BJ (cell line): Measurements from ENCODE around the gene GSTM3. TPM values are rescaled to one million over a fixed set of nuclear protein-coding genes. Genes with fewer than 3 reads are reported as not detected.

ENCODE experiments used
- CTCF ChIA-PET: fragments of 350-600 bp; formaldehyde crosslinking; extraction: SDS; loops from one replicate; lab custom pipeline; 2021; ENCODE audit warnings: antibody characterized with exemption, inconsistent platforms; lab: Yijun Ruan, JAX
- POLR2A ChIA-PET: fragments of 300-600 bp; sonication (Branson Sonifier 250); formaldehyde crosslinking; extraction: SDS; loops from one replicate; lab custom pipeline; 2021; ENCODE audit warnings: antibody characterized with exemption; lab: Charles Lee
- DNase-seq: peaks from one replicate; pipeline ENCODE4 v3.0.0-alpha.2; 2011; ENCODE audit warnings: low read depth
- H3K27me3 ChIP-seq: 2 replicates; pipeline ENCODE4 v1.6.0; 2011; ENCODE audit warnings: low read length; ENCODE audit not compliant: control insufficient read depth, insufficient read depth
- H3K36me3 ChIP-seq: 2 replicates; pipeline ENCODE4 v1.5.1; 2011; ENCODE audit warnings: low read length; ENCODE audit not compliant: control insufficient read depth, insufficient read depth
- H3K4me3 ChIP-seq: 2 replicates; pipeline ENCODE4 v1.5.1; 2011; ENCODE audit warnings: low read depth, mild to moderate bottlenecking, control low read depth, low read length
- polyA plus RNA-seq: library from polyadenylated mRNA; depleted of rRNA; stranded (reverse); fragments of >200 nt; gene quantifications from 2 replicates; pipeline ENCODE4 v1.2.3, GENCODE V29; 2011
- TF ChIP-seq, protein P1 (sequence below): IDR thresholded peaks from 2 replicates; pipeline ENCODE4 v1.5.1; 2011; ENCODE audit warnings: low read depth, mild to moderate bottlenecking, control low read depth, inconsistent platforms, low read length, moderate library complexity; ENCODE audit not compliant: insufficient read depth

GSTM3 gene
- polyA plus RNA-seq, 1 experiment = 113 TPM

DNA sequence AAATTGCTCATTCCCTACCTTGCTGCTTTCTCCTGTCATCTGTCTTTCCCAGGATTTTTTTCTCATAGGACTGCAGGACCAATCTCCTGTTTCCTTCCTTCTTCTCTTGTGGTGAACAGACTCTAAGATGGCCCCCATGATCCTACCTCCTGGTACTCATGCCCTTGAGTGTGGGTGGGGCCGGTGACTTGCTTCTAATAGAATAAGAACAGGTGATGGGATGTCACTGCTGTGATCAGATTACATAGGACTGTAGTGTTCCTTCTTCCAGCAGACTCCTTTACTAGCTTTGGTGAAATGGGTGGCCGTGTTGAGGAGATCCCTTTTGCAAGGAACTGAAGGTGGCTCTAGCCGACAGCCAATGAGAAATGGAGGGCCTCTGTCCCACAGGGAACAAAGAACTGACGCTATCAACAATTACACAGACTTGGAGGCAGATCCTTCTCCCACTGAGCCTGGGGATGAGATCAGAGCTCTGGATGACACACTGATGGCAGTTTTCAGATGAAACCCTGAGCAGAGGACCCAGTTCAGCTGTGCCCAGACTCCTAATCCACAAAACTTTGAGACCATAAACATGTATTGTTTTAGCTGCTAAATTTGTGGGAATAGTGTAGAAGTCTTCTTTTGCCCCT lies 7.5 kb downstream of the GSTM3 start:
- ChIA-PET POLR2A (no interaction called here), CTCF (interaction anchor here (1.4 kb wide), 1 partner anchor 15 kb away, joined by 4 read pairs; no protein-coding TSS in a partner anchor)
- H3K27me3 ChIP-seq = peaks cover 2% of the 10 kb centered on the region
- peaks cover 2% of the 10 kb centered on the region; the same call in 1 of the 2 replicates for H3K36me3 ChIP-seq
- TF ChIP-seq, protein P1, sequence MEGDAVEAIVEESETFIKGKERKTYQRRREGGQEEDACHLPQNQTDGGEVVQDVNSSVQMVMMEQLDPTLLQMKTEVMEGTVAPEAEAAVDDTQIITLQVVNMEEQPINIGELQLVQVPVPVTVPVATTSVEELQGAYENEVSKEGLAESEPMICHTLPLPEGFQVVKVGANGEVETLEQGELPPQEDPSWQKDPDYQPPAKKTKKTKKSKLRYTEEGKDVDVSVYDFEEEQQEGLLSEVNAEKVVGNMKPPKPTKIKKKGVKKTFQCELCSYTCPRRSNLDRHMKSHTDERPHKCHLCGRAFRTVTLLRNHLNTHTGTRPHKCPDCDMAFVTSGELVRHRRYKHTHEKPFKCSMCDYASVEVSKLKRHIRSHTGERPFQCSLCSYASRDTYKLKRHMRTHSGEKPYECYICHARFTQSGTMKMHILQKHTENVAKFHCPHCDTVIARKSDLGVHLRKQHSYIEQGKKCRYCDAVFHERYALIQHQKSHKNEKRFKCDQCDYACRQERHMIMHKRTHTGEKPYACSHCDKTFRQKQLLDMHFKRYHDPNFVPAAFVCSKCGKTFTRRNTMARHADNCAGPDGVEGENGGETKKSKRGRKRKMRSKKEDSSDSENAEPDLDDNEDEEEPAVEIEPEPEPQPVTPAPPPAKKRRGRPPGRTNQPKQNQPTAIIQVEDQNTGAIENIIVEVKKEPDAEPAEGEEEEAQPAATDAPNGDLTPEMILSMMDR = no peak
- no peak overlapping the region for H3K4me3 ChIP-seq
- no peak for DNase-seq

DNA sequence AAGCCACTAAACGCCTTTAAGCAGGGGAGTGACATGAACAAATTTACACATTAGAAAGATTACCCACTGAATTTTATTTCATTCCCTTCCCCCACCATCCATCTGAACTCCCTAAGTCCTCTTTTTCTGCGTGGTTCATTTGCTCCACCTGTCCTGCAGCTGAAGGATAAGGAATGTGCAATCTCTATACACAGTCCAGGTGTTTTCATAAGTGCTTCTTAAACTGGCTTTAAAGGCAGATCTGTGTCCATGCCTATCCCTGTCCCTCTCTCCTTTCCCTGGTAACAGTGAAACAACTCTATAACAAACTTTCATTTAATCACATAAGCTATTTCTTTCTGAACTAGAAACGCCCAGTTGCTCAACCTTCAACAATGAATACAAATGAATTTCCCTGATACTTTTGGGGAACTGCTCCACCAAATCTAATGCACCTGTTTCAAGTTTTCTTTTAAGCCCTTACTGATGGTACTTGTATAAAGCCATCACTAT lies 8.4 kb downstream of the GSTM3 start:
- POLR2A ChIA-PET = no interaction called here
- TF ChIP-seq, protein P1 = no peak
- H3K4me3 ChIP-seq = no peak overlapping the region
- H3K27me3 ChIP-seq = peaks cover 2% of the 10 kb centered on the region
- no peaks in the 10 kb centered on the region for H3K36me3 ChIP-seq
- CTCF ChIA-PET = no interaction called here
- DNase-seq = no peak

DNA sequence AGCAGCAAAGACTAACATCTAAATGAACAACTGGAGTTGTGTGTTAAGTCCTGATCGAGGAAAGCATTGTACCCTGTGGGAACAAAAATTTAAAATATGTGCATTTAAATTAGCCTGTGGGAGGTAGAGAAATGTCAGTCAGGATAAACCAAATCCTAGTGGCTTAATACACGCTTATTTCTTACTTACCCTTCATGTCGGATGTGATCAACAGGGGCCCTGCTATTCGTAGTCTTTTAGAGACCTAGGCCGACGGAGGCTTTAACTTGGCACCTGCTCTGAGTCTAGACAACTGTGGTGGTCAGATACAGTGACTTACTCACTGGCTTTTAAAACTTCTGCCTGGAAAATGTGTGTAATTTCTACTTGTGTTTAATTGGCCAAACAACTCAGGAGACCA lies 10.2 kb downstream of the GSTM3 start:
- TF ChIP-seq, protein P1 = no peak
- POLR2A ChIA-PET = no interaction called here
- peaks cover 4% of the 10 kb centered on the region for H3K27me3 ChIP-seq
- DNase-seq = no peak
- H3K36me3 ChIP-seq = no peaks in the 10 kb centered on the region
- no peak overlapping the region for H3K4me3 ChIP-seq
- CTCF ChIA-PET = interaction anchor here (1.0 kb wide), 1 partner anchor 29 kb away, joined by 3 read pairs; no protein-coding TSS in a partner anchor

DNA sequence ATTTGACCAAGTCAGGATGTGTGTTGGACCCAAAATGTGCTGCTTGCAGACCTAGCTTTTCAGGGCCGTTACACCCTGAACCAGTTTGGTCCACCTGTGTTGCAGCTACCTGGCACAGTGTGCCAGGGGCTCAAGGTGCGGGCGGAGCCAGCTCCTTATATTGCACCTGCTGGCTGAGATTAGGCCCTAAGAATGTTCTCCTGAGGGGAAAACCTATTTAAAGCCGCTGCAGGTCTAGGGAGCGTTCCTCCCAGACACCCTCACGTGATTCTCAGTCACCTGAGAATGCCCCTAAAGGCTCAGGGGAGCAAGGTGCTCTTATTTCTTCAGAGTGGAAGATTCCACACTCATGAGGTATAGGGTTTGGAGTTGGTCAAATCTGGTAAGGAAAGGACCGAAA lies 12.0 kb downstream of the GSTM3 start:
- H3K36me3 ChIP-seq = no peaks in the 10 kb centered on the region
- ChIA-PET CTCF (no interaction called here), POLR2A (no interaction called here)
- TF ChIP-seq, protein P1 = no peak
- no peak overlapping the region for H3K4me3 ChIP-seq
- DNase-seq = no peak
- H3K27me3 ChIP-seq = peaks cover 4% of the 10 kb centered on the region

DNA sequence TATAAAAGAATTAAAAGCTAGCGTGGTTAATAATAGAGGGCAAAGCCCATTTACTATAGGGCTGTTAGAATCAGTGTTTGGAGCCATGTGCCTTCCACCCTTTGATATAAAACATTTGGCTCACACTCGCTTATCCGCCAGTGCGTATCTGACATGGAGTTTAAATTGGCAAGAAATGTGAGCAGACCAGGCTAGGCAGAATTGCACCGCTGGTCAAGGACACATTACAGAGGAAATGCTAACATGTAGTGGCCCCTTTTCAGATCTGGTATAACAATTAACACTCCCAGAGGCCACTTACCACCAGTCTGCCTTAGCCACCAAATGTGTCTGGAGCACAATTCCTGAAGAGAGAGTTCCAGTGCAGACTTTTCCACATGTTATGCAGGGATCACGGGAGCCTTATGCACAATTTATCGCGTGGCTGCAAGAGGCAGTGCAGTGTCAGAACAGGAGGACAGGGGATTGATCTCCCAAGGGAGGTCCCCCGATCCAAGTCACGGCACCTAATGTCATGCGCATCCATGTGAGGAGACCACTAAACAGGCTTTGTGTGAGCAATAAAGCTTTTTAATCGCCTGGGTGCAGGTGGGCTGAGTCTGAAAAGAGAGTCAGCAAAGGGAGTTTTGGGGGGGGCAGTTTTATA lies 14.0 kb downstream of the GSTM3 start:
- Histone ChIP-seq H3K4me3 (no peak overlapping the region), H3K27me3 (peaks cover 4% of the 10 kb centered on the region), H3K36me3 (no peaks in the 10 kb centered on the region)
- DNase-seq = no peak
- ChIA-PET POLR2A (no interaction called here), CTCF (no interaction called here)
- TF ChIP-seq, protein P1 = no peak
